ENCODE results near the gene SHF.

GRCh38 chr15:45134682-45135604 is 52.8 kb downstream of the SHF start:
- no peak for TF ChIP-seq CTCF (IDR thresholded peaks at IDR 0.05; ENCODE audit: low read depth, low read length)
- no peak for TF ChIP-seq EZH2phosphoT487 (IDR thresholded peaks at IDR 0.05; ENCODE audit: low read depth)
